ENCODE measurements around the gene SLC15A5.

DNA sequence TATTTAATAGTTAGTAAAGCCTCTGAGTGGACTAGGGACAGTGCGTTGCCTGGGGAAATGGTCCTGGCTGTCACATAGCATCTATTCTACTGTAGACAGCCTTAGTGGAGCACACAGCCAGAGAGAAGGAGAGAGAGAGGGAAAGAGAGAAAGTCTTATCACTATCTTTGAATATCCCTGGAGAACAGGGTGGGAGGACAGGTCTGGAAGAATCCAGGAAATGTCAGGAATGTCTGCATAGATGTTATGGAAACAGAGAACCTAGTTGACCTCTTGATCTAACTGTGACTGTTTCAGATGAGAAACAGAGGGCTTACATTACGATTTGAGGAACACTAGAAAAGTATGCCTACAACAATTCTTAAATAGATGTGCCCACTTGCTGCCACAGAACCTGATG is 92.8 kb downstream of the SLC15A5 start:
- TF ChIP-seq CTCF (IDR thresholded peaks at IDR 0.05) (no peak), EP300 (IDR thresholded peaks at IDR 0.05) (no peak), POLR2AphosphoS5 (IDR thresholded peaks at IDR 0.05) (no peak), POLR2A (IDR thresholded peaks at IDR 0.05) (no peak)
